SK-N-SH treated with all-trans-retinoic acid at 6 μM for 48 hours (cell line): ENCODE results near the gene GRIK1.

Experiments used
- ATAC-seq: fragments of 200-7000 bp; cut with Tn5 transposase; 3 replicates; pipeline ENCODE4 v1.9.1; 2020; ENCODE audit warnings: mild to moderate bottlenecking, moderate library complexity
- ARNTL ChIP-seq: fragments of 450-650 bp; formaldehyde crosslinking; IDR thresholded peaks from 2 replicates; pipeline ENCODE4 v1.5.0; 2020; ENCODE audit warnings: low read depth, mild to moderate bottlenecking, moderate library complexity, borderline replicate concordance
- BACH2 ChIP-seq: fragments of 250-450 bp; sonication (Bioruptor Pico); IDR thresholded peaks from 2 replicates; pipeline ENCODE4 v1.9.0; 2021; ENCODE audit warnings: mild to moderate bottlenecking, borderline replicate concordance
- CREB5 ChIP-seq: fragments of 250-450 bp; sonication (Bioruptor Pico); IDR thresholded peaks from 2 replicates; pipeline ENCODE4 v1.5.1; 2020; ENCODE audit warnings: low read depth, mild to moderate bottlenecking, moderate library complexity
- CSDC2 ChIP-seq: fragments of 250-450 bp; sonication (Bioruptor Pico); IDR thresholded peaks from 2 replicates; pipeline ENCODE4 v1.5.0; 2020; ENCODE audit warnings: mild to moderate bottlenecking, moderate library complexity
- CSRNP3 ChIP-seq: fragments of 250-450 bp; sonication (Bioruptor Pico); IDR thresholded peaks from 2 replicates; pipeline ENCODE4 v1.5.1; 2021; ENCODE audit warnings: mild to moderate bottlenecking, moderate library complexity
- ESRRG ChIP-seq: fragments of 250-450 bp; sonication (Bioruptor Pico); IDR thresholded peaks from 2 replicates; pipeline ENCODE4 v1.6.1; 2021; ENCODE audit warnings: mild to moderate bottlenecking
- ISL1 ChIP-seq: fragments of 250-450 bp; sonication (Bioruptor Pico); IDR thresholded peaks from 2 replicates; pipeline ENCODE4 v2.1.2; 2022; ENCODE audit warnings: mild to moderate bottlenecking, moderate library complexity
- PATZ1 ChIP-seq: fragments of 250-450 bp; sonication (Bioruptor Pico); IDR thresholded peaks from 2 replicates; pipeline ENCODE4 v1.8.0; 2020; ENCODE audit warnings: mild to moderate bottlenecking, moderate library complexity, borderline replicate concordance
- POU6F1 ChIP-seq: fragments of 250-450 bp; sonication (Bioruptor Pico); IDR thresholded peaks from 2 replicates; pipeline ENCODE4 v1.8.0; 2021; ENCODE audit warnings: low read depth, mild to moderate bottlenecking, moderate library complexity, borderline replicate concordance
- RARB ChIP-seq: fragments of 250-450 bp; sonication (Bioruptor Pico); IDR thresholded peaks from 2 replicates; pipeline ENCODE4 v1.8.0; 2021; ENCODE audit warnings: mild to moderate bottlenecking, moderate library complexity
- SNAI2 ChIP-seq: fragments of 250-450 bp; sonication (Bioruptor Pico); IDR thresholded peaks from 2 replicates; pipeline ENCODE4 v1.5.0; 2020; ENCODE audit warnings: mild to moderate bottlenecking, moderate library complexity
- TCF4 ChIP-seq: fragments of 250-450 bp; sonication (Bioruptor Pico); IDR thresholded peaks from 2 replicates; pipeline ENCODE4 v1.8.0; 2021; ENCODE audit warnings: mild to moderate bottlenecking, moderate library complexity, borderline replicate concordance
- TOX ChIP-seq: fragments of 250-450 bp; sonication (Bioruptor Pico); IDR thresholded peaks from 2 replicates; pipeline ENCODE4 v1.8.0; 2021; ENCODE audit warnings: mild to moderate bottlenecking, moderate library complexity, borderline replicate concordance
- ZC3H10 ChIP-seq: fragments of 250-450 bp; sonication (Bioruptor Pico); IDR thresholded peaks from 2 replicates; pipeline ENCODE4 v1.5.1; 2021; ENCODE audit warnings: mild to moderate bottlenecking, moderate library complexity
- ZFP3 ChIP-seq: fragments of 250-450 bp; sonication (Bioruptor Pico); IDR thresholded peaks from 2 replicates; pipeline ENCODE4 v1.5.0; 2020; ENCODE audit warnings: mild to moderate bottlenecking, moderate library complexity
- ZFP30 ChIP-seq: fragments of 450-650 bp; formaldehyde crosslinking; IDR thresholded peaks from 2 replicates; pipeline ENCODE4 v1.5.0; 2022; ENCODE audit warnings: mild to moderate bottlenecking, moderate library complexity
- ZNF565 ChIP-seq: fragments of 450-650 bp; formaldehyde crosslinking; conservative IDR thresholded peaks from 2 replicates; pipeline ENCODE4 v1.5.0; 2020; ENCODE audit warnings: low read depth, mild to moderate bottlenecking, moderate library complexity
- ZNF70 ChIP-seq: fragments of 450-650 bp; formaldehyde crosslinking; IDR thresholded peaks from 2 replicates; pipeline ENCODE4 v1.5.0; 2020; ENCODE audit warnings: mild to moderate bottlenecking, moderate library complexity
- ZNF8 ChIP-seq: fragments of 450-650 bp; formaldehyde crosslinking; IDR thresholded peaks from 2 replicates; pipeline ENCODE4 v1.5.0; 2020; ENCODE audit warnings: mild to moderate bottlenecking, moderate library complexity

The GRIK1 gene

GRCh38 chr21:29857150-29857549 is 82.6 kb downstream of the GRIK1 start (continued):
- TF ChIP-seq CREB5 (CRISPR knock-in tag): no peak
- TF ChIP-seq, all 23 proteins: peak for 0

- TF ChIP-seq RARB (CRISPR knock-in tag) (no peak), BACH2 (no peak), ISL1 (no peak), POU6F1 (CRISPR knock-in tag) (no peak), ZNF8 (CRISPR knock-in tag) (no peak), ZFP30 (CRISPR knock-in tag) (no peak), ESRRG (CRISPR knock-in tag) (no peak), CSDC2 (CRISPR knock-in tag) (no peak), TCF4 (CRISPR knock-in tag) (no peak)
Observed at GRCh38 chr21:29854795-29855194, 85.0 kb downstream of the GRIK1 start.

GRCh38 chr21:29851611-29852010 is 88.2 kb downstream of the GRIK1 start:
- TF ChIP-seq ZNF70 (CRISPR knock-in tag): no peak
- TF ChIP-seq CREB5 (CRISPR knock-in tag): no peak
- TF ChIP-seq ARNTL (CRISPR knock-in tag): no peak
- no peak for TF ChIP-seq ZFP30 (CRISPR knock-in tag)
- TF ChIP-seq ZC3H10 (CRISPR knock-in tag): no peak
- TF ChIP-seq PATZ1: no peak
- no peak for TF ChIP-seq ISL1
- TF ChIP-seq ZFP3: no peak
- no peak for TF ChIP-seq CSDC2 (CRISPR knock-in tag)
- no peak for TF ChIP-seq ESRRG (CRISPR knock-in tag)
- TF ChIP-seq POU6F1 (CRISPR knock-in tag): no peak
- no peak for TF ChIP-seq TOX (CRISPR knock-in tag)
- no peak for TF ChIP-seq SNAI2
- no peak for TF ChIP-seq RARB (CRISPR knock-in tag)

More at GRCh38 chr21:29854795-29855194, 85.0 kb downstream of the GRIK1 start:
- ATAC-seq: no peak

GRCh38 chr21:29849735-29850176 is 90.0 kb downstream of the GRIK1 start:
- ATAC-seq: peak; percentile 100

More at GRCh38 chr21:29851611-29852010, 88.2 kb downstream of the GRIK1 start:
- no peak for ATAC-seq

More at GRCh38 chr21:29849735-29850176, 90.0 kb downstream of the GRIK1 start:
- TF ChIP-seq ESRRG (CRISPR knock-in tag) (no peak), ZFP3 (no peak), ISL1 (no peak), RARB (CRISPR knock-in tag) (no peak), SNAI2 (no peak), BACH2 (no peak), TCF4 (CRISPR knock-in tag) (no peak), CSRNP3 (no peak), CSDC2 (CRISPR knock-in tag) (no peak), ZNF70 (CRISPR knock-in tag) (no peak), ZNF565 (CRISPR knock-in tag) (no peak), CREB5 (CRISPR knock-in tag) (no peak), PATZ1 (no peak)
